Lower lobe of right lung (tissue), 2 donors: ENCODE results near the gene CCDC71. TPM values are rescaled to one million over a fixed set of nuclear protein-coding genes. Genes with fewer than 3 reads are reported as not detected.

Experiments used
- ATAC-seq, 2 donors: fragments of 200-7000 bp; cut with Tn5 transposase; one replicate each; pipeline ENCODE4 v1.9.1; 2020 to 2022; ENCODE audit warnings: mild to moderate bottlenecking in 2 of 2, moderate library complexity in 2 of 2
- DNase-seq: peaks from one replicate; pipeline ENCODE4 v3.0.0-alpha.2; 2020
- H3K27ac ChIP-seq: fragments of 200-600 bp; one replicate; pipeline ENCODE4 v1.8.0; 2022
- H3K27me3 ChIP-seq: fragments of 200-600 bp; one replicate; pipeline ENCODE4 v1.8.0; 2022; ENCODE audit warnings: low read depth
- H3K36me3 ChIP-seq: fragments of 200-600 bp; one replicate; pipeline ENCODE4 v1.8.0; 2022; ENCODE audit warnings: mild to moderate bottlenecking
- H3K4me1 ChIP-seq: fragments of 200-600 bp; one replicate; pipeline ENCODE4 v1.8.0; 2022
- H3K4me3 ChIP-seq: fragments of 200-600 bp; one replicate; pipeline ENCODE4 v1.8.0; 2022; ENCODE audit warnings: mild to moderate bottlenecking
- H3K9me3 ChIP-seq: fragments of 200-600 bp; one replicate; pipeline ENCODE4 v1.8.0; 2022
- intact Hi-C: fragments of 100-400 bp; cut with DNase I; formaldehyde crosslinking; loops from one replicate; pipeline ENCODE4 v1.11.0; 2022
- total RNA-seq: library from RNA; stranded (reverse); fragmentation: NEBNext Ultra II Directional; extraction: Animal tissue kit (Norgen Biotek cat#: 25700); gene quantifications from one replicate; pipeline ENCODE4 v1.2.1, GENCODE V29; 2021
- TF ChIP-seq, protein P1 (sequence below): fragments of 200-600 bp; IDR thresholded peaks from one replicate; pipeline ENCODE4 v1.8.0; 2022; ENCODE audit warnings: antibody characterized with exemption, mild to moderate bottlenecking
- donor health status: DM: no; HTN: yes; CAD: no; lungs with severe emphysema.

The CCDC71 gene
- total RNA-seq, 1 donor from 2014 or later = 23.4 TPM

DNA sequence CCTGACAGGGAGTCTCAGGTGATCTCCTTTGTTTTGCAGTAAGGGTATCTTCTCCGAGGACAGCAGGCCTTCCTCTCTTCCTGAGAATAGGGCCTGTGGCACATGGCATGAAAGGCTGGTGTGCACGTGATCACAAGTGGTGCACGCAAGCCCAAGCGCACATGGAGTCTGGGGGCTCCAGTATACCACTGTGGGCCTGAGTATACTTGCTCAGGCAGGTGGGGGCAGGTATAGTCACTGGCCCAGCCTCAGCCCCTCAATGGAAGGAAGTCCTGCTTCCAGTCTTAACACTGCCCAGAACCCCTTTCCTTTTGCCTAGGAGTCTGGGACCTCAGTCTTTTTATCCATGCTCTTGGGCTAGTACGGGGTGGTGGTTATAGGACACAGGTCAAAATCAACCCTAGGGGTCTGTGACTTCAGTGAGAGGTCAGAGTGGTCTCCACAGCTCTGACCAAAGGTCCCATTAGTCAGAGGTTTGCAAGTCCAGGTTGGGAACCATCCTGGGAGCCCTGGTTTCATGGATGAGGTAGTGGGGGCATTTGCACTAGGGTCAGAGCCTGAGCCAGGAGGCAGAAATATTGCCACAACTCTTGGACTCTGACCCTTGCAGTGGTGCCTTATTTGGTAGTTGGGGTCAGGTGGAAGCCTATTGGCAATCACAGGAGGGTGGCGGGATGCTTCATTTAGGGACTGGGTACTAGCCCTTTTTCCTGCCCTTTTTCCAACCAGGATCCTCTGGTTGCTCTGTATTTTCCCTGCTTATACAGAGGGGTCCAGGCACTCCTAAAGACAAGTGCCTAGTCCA, 823 bp upstream of the CCDC71 start:
- intact Hi-C loops = no loop called here
- Histone ChIP-seq H3K4me1 (peaks cover 41% of the 10 kb centered on the region), H3K27me3 (no peaks in the 10 kb centered on the region), H3K36me3 (peaks cover 25% of the 10 kb centered on the region), H3K27ac (peak overlapping the region; percentile 92), H3K4me3 (peak overlapping the region; percentile 88), H3K9me3 (no peaks in the 10 kb centered on the region)
- TF ChIP-seq, protein P1, sequence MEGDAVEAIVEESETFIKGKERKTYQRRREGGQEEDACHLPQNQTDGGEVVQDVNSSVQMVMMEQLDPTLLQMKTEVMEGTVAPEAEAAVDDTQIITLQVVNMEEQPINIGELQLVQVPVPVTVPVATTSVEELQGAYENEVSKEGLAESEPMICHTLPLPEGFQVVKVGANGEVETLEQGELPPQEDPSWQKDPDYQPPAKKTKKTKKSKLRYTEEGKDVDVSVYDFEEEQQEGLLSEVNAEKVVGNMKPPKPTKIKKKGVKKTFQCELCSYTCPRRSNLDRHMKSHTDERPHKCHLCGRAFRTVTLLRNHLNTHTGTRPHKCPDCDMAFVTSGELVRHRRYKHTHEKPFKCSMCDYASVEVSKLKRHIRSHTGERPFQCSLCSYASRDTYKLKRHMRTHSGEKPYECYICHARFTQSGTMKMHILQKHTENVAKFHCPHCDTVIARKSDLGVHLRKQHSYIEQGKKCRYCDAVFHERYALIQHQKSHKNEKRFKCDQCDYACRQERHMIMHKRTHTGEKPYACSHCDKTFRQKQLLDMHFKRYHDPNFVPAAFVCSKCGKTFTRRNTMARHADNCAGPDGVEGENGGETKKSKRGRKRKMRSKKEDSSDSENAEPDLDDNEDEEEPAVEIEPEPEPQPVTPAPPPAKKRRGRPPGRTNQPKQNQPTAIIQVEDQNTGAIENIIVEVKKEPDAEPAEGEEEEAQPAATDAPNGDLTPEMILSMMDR = no peak
- ATAC-seq (no peak), DNase-seq (no peak)

DNA sequence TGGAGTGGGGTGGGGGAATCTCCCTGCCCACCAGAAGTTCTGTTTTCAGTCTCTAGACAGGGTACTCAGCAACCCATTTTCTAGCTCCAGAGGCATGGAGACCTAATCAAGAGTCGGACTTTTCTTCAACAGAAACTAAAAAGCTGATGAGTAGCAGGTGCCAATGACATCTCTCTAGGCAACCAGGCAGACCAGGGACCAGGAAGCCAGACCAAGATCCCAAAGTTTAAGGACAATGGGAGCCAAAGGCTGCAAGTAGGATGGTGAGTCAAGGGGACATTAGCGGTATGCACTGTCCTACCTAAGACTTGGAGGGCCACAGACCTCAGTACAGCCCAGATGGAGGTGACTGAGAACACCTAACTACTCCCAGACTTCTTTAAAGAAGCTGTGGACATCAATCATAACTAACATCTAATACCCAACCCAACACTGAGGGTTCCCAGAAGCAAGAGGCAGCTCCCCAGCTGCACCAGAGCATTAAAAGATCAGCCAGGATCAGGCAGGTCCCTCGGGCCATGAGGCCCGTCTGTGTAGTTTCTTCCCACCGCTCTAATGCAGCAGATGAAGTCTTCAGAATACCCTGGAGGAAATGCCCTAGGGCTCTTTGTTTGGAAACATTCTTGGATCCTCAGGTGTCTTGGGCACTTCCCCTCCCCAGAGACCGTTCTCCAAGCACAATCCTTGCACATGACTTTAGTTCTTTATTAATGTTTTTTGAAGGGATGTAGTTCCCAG, 979 bp downstream of the CCDC71 start:
- TF ChIP-seq, protein P1 = no peak
- Histone ChIP-seq H3K4me3 (peak overlapping the region; percentile 88), H3K4me1 (peaks cover 39% of the 10 kb centered on the region), H3K9me3 (no peaks in the 10 kb centered on the region), H3K27ac (peak overlapping the region; percentile 92), H3K36me3 (peaks cover 32% of the 10 kb centered on the region), H3K27me3 (no peaks in the 10 kb centered on the region)
- intact Hi-C loops = no loop called here
- DNase-seq (no peak), ATAC-seq (no peak)

DNA sequence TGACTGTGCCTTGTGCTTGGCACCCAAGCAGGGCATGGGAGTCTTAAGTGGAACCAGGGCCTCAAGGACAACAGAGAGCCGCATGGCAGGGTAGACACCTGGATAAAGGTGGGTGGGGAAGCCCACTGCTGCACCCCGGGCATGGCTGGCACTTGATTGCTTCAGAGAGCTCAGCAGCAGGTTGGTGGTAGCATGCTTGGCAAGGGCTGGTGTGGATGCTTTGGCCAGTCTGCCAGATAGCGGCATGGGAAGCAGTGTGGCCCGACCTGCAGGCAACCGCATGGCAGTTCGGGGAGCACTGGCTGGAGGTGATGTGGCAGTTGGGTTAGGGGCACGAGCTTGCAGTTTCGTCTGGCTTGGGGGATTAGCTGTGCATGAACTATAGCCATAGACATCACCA, 2.5 kb downstream of the CCDC71 start:
- ATAC-seq = no peak
- Histone ChIP-seq H3K27me3 (no peaks in the 10 kb centered on the region), H3K27ac (no peak overlapping the region), H3K4me1 (peaks cover 39% of the 10 kb centered on the region), H3K36me3 (peaks cover 32% of the 10 kb centered on the region), H3K9me3 (no peaks in the 10 kb centered on the region), H3K4me3 (no peak overlapping the region)
- TF ChIP-seq, protein P1 = no peak
- no peak for DNase-seq
- intact Hi-C loops = no loop called here

DNA sequence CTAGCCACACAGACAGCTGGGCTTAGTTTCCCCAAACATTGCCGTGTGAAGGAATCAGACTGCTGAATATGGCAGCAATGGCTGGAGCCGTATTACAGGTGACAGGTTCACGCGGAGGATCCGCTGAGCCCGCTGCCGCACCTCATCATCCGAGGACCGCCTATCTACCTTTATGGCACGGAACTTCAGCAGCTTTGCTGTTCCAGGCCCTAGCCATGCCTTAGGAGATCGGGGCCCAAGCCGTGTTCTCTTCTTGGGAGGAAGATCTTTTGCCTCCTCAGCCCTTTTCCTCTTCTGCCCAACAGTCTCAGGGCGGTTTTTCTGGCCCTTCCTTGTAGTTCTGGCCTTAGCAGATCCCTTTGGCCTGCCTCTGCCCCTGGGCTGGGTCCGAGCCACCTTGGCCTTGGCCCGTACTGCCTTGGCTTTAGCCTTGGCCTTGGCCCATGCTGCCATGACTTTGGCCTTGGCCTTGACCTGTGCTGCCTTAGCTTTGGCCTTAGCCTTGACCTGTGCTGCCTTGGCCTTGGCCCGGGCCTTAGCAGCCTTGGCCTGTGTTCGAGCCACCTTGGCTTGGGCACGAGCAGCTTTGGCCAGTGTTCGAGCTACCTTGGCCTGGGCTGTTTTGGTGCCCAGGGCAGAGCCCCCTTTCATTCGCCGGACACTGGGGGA, 3.2 kb downstream of the CCDC71 start:
- Histone ChIP-seq H3K27ac (no peak overlapping the region), H3K4me1 (peaks cover 39% of the 10 kb centered on the region), H3K4me3 (no peak overlapping the region), H3K27me3 (no peaks in the 10 kb centered on the region), H3K36me3 (peaks cover 32% of the 10 kb centered on the region), H3K9me3 (no peaks in the 10 kb centered on the region)
- DNase-seq (no peak), ATAC-seq (no peak)
- TF ChIP-seq, protein P1 = no peak
- intact Hi-C loops = no loop called here

DNA sequence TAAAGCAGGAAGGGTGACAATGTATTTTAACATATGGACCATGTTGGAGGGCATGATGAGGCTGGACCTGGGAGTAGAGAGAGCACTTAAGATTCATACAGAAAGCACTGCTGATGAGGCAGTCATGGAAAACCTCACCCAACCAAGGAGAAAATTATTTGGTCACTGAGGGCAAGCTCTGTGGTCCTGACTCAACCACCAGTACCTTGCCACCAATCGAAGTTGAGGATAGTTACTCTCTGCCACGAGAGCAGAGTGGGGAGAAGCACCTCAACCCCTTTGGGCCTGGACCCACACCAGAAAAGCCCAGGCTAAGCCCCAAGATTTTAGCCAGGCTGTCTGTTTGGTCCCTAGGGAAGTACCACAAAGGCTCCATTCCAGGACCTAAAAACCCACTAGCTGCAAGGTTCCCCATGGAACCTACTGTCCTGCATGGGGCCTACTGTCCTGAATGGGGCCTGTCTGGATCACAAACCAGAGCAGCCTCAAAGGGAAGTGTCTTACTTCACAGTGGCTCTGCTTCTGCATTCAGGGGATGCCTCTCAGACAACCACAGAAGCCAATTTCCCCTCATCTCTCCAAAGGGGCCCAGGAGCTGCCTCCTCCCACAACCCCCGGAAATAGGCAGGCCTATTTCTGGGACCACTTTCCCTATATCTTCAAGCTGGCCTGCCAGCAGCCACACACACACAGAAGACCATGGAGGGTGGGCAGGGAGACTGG, 4.2 kb downstream of the CCDC71 start:
- no peak for ATAC-seq
- H3K4me3 ChIP-seq = no peak overlapping the region
- no peaks in the 10 kb centered on the region for H3K9me3 ChIP-seq
- DNase-seq = no peak
- H3K4me1 ChIP-seq = peaks cover 39% of the 10 kb centered on the region
- peaks cover 32% of the 10 kb centered on the region for H3K36me3 ChIP-seq
- H3K27ac ChIP-seq = no peak overlapping the region
- TF ChIP-seq, protein P1 = no peak
- no peaks in the 10 kb centered on the region for H3K27me3 ChIP-seq
- intact Hi-C loops = no loop called here
